Right atrium auricular region (tissue), 2 donors: Measurements from ENCODE around the gene LIF. TPM values are rescaled to one million over a fixed set of nuclear protein-coding genes. Genes with fewer than 3 reads are reported as not detected.

Experiments
- DNase-seq: peaks from one replicate; pipeline ENCODE4 v3.0.0-alpha.2; 2019; ENCODE audit warnings: low spot score
- H3K27ac ChIP-seq, 2 donors: fragments of 200-600 bp; sonication (generic); 1 replicate in 1 of 2; 2 replicates in 1 of 2; pipeline ENCODE4 v1.5.1; 2016 to 2019
- H3K27me3 ChIP-seq, 2 donors: fragments of 200-600 bp; sonication (generic); one replicate each; pipeline versions ENCODE4 v1.5.1 to v1.6.0; 2017 to 2019
- H3K36me3 ChIP-seq: fragments of 200-600 bp; sonication (generic); one replicate; pipeline ENCODE4 v1.5.1; 2016
- H3K4me1 ChIP-seq, 2 donors: fragments of 200-600 bp; sonication (generic); one replicate each; pipeline versions ENCODE4 v1.5.1 to v1.6.0; 2017 to 2019
- H3K4me3 ChIP-seq, 2 donors: fragments of 200-600 bp; sonication (generic); 1 replicate in 1 of 2; 2 replicates in 1 of 2; pipeline ENCODE4 v1.5.1; 2017 to 2019; ENCODE audit warnings: mild to moderate bottlenecking in 1 of 2, moderate library complexity in 1 of 2
- H3K9me3 ChIP-seq, 2 donors: fragments of 200-600 bp; sonication (generic); one replicate each; pipeline ENCODE4 v1.5.1; 2019
- total RNA-seq, 2 donors: library from RNA; depleted of rRNA; stranded (reverse); fragments of >200 nt; gene quantifications; one replicate each; pipeline ENCODE4 v1.1.0, GENCODE V29; 2016
- TF ChIP-seq, protein P1 (sequence below), 2 donors: fragments of 200-600 bp; sonication (generic); IDR thresholded peaks; one replicate each; pipeline ENCODE4 v1.5.1; 2019; ENCODE audit warnings: antibody characterized with exemption in 2 of 2

LIF gene
- total RNA-seq, 2 donors from 2014 or later, result 0.79 to 8.9 TPM

- Histone ChIP-seq H3K27ac (no peak overlapping the region), H3K27me3 (no peaks in the 10 kb centered on the region), H3K9me3 (no peaks in the 10 kb centered on the region), H3K4me1 (peaks cover 0 to 14% of the 10 kb centered on the region in 2 donors), H3K4me3 (no peak overlapping the region), H3K36me3 (no peaks in the 10 kb centered on the region)
- TF ChIP-seq, protein P1, sequence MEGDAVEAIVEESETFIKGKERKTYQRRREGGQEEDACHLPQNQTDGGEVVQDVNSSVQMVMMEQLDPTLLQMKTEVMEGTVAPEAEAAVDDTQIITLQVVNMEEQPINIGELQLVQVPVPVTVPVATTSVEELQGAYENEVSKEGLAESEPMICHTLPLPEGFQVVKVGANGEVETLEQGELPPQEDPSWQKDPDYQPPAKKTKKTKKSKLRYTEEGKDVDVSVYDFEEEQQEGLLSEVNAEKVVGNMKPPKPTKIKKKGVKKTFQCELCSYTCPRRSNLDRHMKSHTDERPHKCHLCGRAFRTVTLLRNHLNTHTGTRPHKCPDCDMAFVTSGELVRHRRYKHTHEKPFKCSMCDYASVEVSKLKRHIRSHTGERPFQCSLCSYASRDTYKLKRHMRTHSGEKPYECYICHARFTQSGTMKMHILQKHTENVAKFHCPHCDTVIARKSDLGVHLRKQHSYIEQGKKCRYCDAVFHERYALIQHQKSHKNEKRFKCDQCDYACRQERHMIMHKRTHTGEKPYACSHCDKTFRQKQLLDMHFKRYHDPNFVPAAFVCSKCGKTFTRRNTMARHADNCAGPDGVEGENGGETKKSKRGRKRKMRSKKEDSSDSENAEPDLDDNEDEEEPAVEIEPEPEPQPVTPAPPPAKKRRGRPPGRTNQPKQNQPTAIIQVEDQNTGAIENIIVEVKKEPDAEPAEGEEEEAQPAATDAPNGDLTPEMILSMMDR (IDR thresholded peaks at IDR 0.05), result no peak
- DNase-seq, result no peak
These were observed 33.9 kb upstream of the LIF start for GRCh38 chr22:30280505-30280904.

DNA sequence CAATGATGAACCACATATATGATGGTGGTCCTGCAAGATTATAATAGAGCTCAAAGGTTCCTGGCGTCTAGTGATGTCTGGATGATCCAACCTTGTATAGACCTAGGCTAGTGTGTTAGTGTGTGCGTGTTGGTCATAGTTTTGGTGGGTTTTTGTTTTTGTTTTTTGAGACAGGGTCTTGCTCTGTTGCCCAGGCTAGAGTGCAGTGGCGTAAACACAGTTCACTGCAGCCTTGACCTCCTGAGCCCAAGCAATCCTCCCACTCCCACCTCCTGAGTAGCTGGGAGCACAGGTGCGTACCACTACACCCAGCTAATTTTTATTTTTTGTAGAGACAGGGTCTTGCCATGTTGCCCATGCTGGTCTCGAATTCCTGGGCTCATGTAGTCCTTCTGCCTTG is 33.4 kb upstream of the LIF start:
- H3K9me3 ChIP-seq, result no peaks in the 10 kb centered on the region
- no peak overlapping the region for H3K27ac ChIP-seq
- DNase-seq, result no peak
- H3K36me3 ChIP-seq, result no peaks in the 10 kb centered on the region
- TF ChIP-seq, protein P1 (IDR thresholded peaks at IDR 0.05), result no peak
- peaks cover 0 to 14% of the 10 kb centered on the region in 2 donors for H3K4me1 ChIP-seq
- H3K27me3 ChIP-seq, result no peaks in the 10 kb centered on the region
- no peak overlapping the region for H3K4me3 ChIP-seq

- peaks cover 0 to 14% of the 10 kb centered on the region in 2 donors for H3K4me1 ChIP-seq
- no peak overlapping the region for H3K27ac ChIP-seq
- TF ChIP-seq, protein P1 (IDR thresholded peaks at IDR 0.05), result no peak
- no peaks in the 10 kb centered on the region for H3K36me3 ChIP-seq
- no peaks in the 10 kb centered on the region for H3K27me3 ChIP-seq
- DNase-seq, result no peak
- H3K4me3 ChIP-seq, result no peak overlapping the region
- H3K9me3 ChIP-seq, result no peaks in the 10 kb centered on the region
These were observed 32.7 kb upstream of the LIF start for GRCh38 chr22:30279046-30279788.

DNA sequence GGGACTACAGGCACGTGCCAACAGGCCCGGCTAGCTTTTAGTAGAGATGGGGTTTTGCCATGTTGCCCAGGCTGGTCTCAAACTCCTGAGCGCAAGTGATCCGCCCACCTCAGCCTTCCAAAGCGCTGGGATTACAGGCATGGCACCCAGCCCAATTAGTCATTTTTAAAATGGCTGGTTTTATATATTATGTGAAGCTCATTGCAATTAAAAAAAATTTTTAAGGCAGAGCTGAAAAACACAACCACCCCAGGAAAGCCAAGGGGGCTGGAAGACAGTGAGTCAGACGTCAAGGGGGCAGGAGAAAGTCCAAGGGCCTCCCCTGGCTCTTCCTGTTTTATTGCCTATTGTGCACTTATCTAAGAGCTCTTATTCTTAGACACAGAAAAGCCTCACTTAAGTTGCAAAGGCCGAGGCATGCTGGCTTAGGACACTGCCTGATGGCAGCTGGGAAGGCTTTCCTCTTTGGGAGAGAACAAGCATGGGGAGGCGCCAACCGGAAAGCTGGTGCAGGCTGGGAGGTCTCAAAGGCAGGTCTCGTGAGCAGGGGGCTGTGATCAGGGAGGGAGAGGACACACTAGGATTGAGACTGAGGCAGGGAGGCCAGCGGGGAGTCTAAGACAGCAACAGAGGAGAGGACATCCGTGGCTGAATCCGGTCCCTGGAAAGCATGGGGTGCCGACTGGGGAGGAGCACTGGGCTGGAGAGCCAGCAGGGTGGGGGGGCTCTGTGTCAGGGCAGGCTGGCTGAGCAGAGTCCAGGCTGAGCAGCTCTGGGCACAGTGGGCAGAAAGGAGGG is 31.2 kb upstream of the LIF start:
- DNase-seq, result peak; percentile 78
- Histone ChIP-seq H3K4me3 (no peak overlapping the region), H3K4me1 (peaks cover 0 to 14% of the 10 kb centered on the region in 2 donors), H3K27me3 (no peaks in the 10 kb centered on the region), H3K27ac (peak overlapping the region; percentile 55 to 69), H3K9me3 (no peaks in the 10 kb centered on the region), H3K36me3 (no peaks in the 10 kb centered on the region)
- TF ChIP-seq, protein P1 (IDR thresholded peaks at IDR 0.05), result no peak

GRCh38 chr22:30276039-30276438 is 29.5 kb upstream of the LIF start:
- DNase-seq, result no peak
- Histone ChIP-seq H3K4me1 (peaks cover 0 to 14% of the 10 kb centered on the region in 2 donors), H3K27me3 (no peaks in the 10 kb centered on the region), H3K9me3 (no peaks in the 10 kb centered on the region), H3K4me3 (no peak overlapping the region), H3K36me3 (no peaks in the 10 kb centered on the region), H3K27ac (no peak overlapping the region)
- TF ChIP-seq, protein P1 (IDR thresholded peaks at IDR 0.05), result no peak
